Activated naive CD8-positive, alpha-beta T cell treated with anti-CD3 and anti-CD28 coated beads, Interleukin-2, amount 50 U/mL, for 24 hours (primary cell): ENCODE results near the gene SEH1L.
A peak's percentile ranks its signal among the peaks of the same experiment; 100 is the strongest.

Experiments used
- ATAC-seq: fragments of 150-1000 bp; cut with Tn5 transposase; one replicate; pipeline ENCODE4 v1.10.0; 2021
- DNase-seq: peaks from one replicate; pipeline ENCODE4 v3.0.0; 2021
- H3K27ac Mint-ChIP-seq: one replicate; pipeline ENCODE4 v1.8.0; 2021; ENCODE audit warnings: mild to moderate bottlenecking, mixed read lengths
- H3K27me3 Mint-ChIP-seq: one replicate; pipeline ENCODE4 v1.8.0; 2021; ENCODE audit warnings: mixed read lengths
- H3K36me3 Mint-ChIP-seq: one replicate; pipeline ENCODE4 v1.8.0; 2021; ENCODE audit warnings: low read depth, mixed read lengths
- H3K4me1 Mint-ChIP-seq: one replicate; pipeline ENCODE4 v1.8.0; 2021; ENCODE audit warnings: mixed read lengths
- H3K4me3 Mint-ChIP-seq: one replicate; pipeline ENCODE4 v1.8.0; 2021; ENCODE audit warnings: mild to moderate bottlenecking, moderate library complexity, mixed read lengths
- H3K9me3 Mint-ChIP-seq: one replicate; pipeline ENCODE4 v1.8.0; 2021; ENCODE audit warnings: mixed read lengths

The SEH1L gene

GRCh38 chr18:13022644-13023043, 74.8 kb downstream of the SEH1L start:
- no peaks in the 10 kb centered on the region for H3K27me3 Mint-ChIP-seq
- H3K36me3 Mint-ChIP-seq = peaks cover 67% of the 10 kb centered on the region
- H3K27ac Mint-ChIP-seq = no peak overlapping the region
- no peaks in the 10 kb centered on the region for H3K9me3 Mint-ChIP-seq
- DNase-seq = no peak
- no peak for ATAC-seq
- no peaks in the 10 kb centered on the region for H3K4me1 Mint-ChIP-seq
- H3K4me3 Mint-ChIP-seq = no peak overlapping the region

GRCh38 chr18:13025233-13025632, 77.4 kb downstream of the SEH1L start:
- ATAC-seq (no peak), DNase-seq (no peak)
- Mint-ChIP-seq H3K4me1 (no peaks in the 10 kb centered on the region), H3K36me3 (peaks cover 61% of the 10 kb centered on the region), H3K27ac (no peak overlapping the region), H3K4me3 (no peak overlapping the region), H3K9me3 (no peaks in the 10 kb centered on the region), H3K27me3 (no peaks in the 10 kb centered on the region)

- DNase-seq (no peak), ATAC-seq (no peak)
- Mint-ChIP-seq H3K36me3 (peaks cover 58% of the 10 kb centered on the region), H3K4me1 (peaks cover 3% of the 10 kb centered on the region), H3K9me3 (no peaks in the 10 kb centered on the region), H3K27ac (no peak overlapping the region), H3K27me3 (no peaks in the 10 kb centered on the region), H3K4me3 (no peak overlapping the region)
Observed at GRCh38 chr18:13026583-13027270, 78.9 kb downstream of the SEH1L start.

- no peaks in the 10 kb centered on the region for H3K9me3 Mint-ChIP-seq
- H3K36me3 Mint-ChIP-seq = peaks cover 54% of the 10 kb centered on the region
- DNase-seq (no peak), ATAC-seq (no peak)
- H3K4me1 Mint-ChIP-seq = peaks cover 9% of the 10 kb centered on the region
- no peaks in the 10 kb centered on the region for H3K27me3 Mint-ChIP-seq
- H3K4me3 Mint-ChIP-seq = no peak overlapping the region
- no peak overlapping the region for H3K27ac Mint-ChIP-seq
Observed at GRCh38 chr18:13028869-13029268, 81.1 kb downstream of the SEH1L start.

GRCh38 chr18:13032173-13032572, 84.4 kb downstream of the SEH1L start:
- peak overlapping the region; percentile 1 for H3K27ac Mint-ChIP-seq
- H3K36me3 Mint-ChIP-seq = peaks cover 57% of the 10 kb centered on the region
- H3K9me3 Mint-ChIP-seq = no peaks in the 10 kb centered on the region
- DNase-seq = no peak
- peaks cover 21% of the 10 kb centered on the region for H3K4me1 Mint-ChIP-seq
- no peaks in the 10 kb centered on the region for H3K27me3 Mint-ChIP-seq
- no peak overlapping the region for H3K4me3 Mint-ChIP-seq
- ATAC-seq = peak; percentile 24

GRCh38 chr18:13035249-13035914, 87.6 kb downstream of the SEH1L start:
- DNase-seq (no peak), ATAC-seq (no peak)
- no peak overlapping the region for H3K27ac Mint-ChIP-seq
- no peaks in the 10 kb centered on the region for H3K9me3 Mint-ChIP-seq
- no peak overlapping the region for H3K4me3 Mint-ChIP-seq
- no peaks in the 10 kb centered on the region for H3K27me3 Mint-ChIP-seq
- H3K36me3 Mint-ChIP-seq = peaks cover 60% of the 10 kb centered on the region
- H3K4me1 Mint-ChIP-seq = peaks cover 23% of the 10 kb centered on the region

GRCh38 chr18:13036622-13037320, 89.0 kb downstream of the SEH1L start:
- DNase-seq (no peak), ATAC-seq (no peak)
- Mint-ChIP-seq H3K4me1 (peaks cover 20% of the 10 kb centered on the region), H3K27ac (no peak overlapping the region), H3K9me3 (no peaks in the 10 kb centered on the region), H3K4me3 (no peak overlapping the region), H3K36me3 (peaks cover 57% of the 10 kb centered on the region), H3K27me3 (no peaks in the 10 kb centered on the region)
